ENCODE results near the gene SLC26A1. TPM values are rescaled to one million over a fixed set of nuclear protein-coding genes. Genes with fewer than 3 reads are reported as not detected.

The SLC26A1 gene
- total and polyA plus RNA-seq, 3 donors from 2014 or later = 0.51 to 2.0 (median 0.99) TPM

GRCh38 chr4:968621-969394, 24.4 kb downstream of the SLC26A1 start:
- H3K27ac ChIP-seq = no peak overlapping the region
- WGBS, 2 donors = 86% methylated on average over 13 to 23 of the region's 23 CpGs
- no peak for TF ChIP-seq CTCF (IDR thresholded peaks at IDR 0.05)
- no peak for TF ChIP-seq POLR2A (IDR thresholded peaks at IDR 0.05)
- H3K9me3 ChIP-seq = no peaks in the 10 kb centered on the region
- DNase-seq = no peak
- H3K36me3 ChIP-seq (ENCODE audit: low read depth, missing control alignments) = no peaks in the 10 kb centered on the region
- peaks cover 14% of the 10 kb centered on the region for H3K4me1 ChIP-seq
- no peaks in the 10 kb centered on the region for H3K27me3 ChIP-seq
- H3K4me3 ChIP-seq = no peak overlapping the region
- intact Hi-C loops (cut with DNase I; ENCODE audit: low total_unique reads) = no loop called here

GRCh38 chr4:968221-968620, 25.0 kb downstream of the SLC26A1 start:
- no peak overlapping the region for H3K4me3 ChIP-seq
- intact Hi-C loops (cut with DNase I; ENCODE audit: low total_unique reads) = no loop called here
- H3K9me3 ChIP-seq = no peaks in the 10 kb centered on the region
- 30 to 53% methylated on average over 11 to 12 of the region's 24 CpGs for WGBS, 2 donors
- no peak for DNase-seq
- peaks cover 14% of the 10 kb centered on the region for H3K4me1 ChIP-seq
- no peak overlapping the region for H3K27ac ChIP-seq
- TF ChIP-seq POLR2A (IDR thresholded peaks at IDR 0.05) (no peak), CTCF (IDR thresholded peaks at IDR 0.05) (no peak)
- no peaks in the 10 kb centered on the region for H3K36me3 ChIP-seq (ENCODE audit: low read depth, missing control alignments)
- no peaks in the 10 kb centered on the region for H3K27me3 ChIP-seq

- TF ChIP-seq POLR2A (IDR thresholded peaks at IDR 0.05) (no peak), CTCF (IDR thresholded peaks at IDR 0.05) (no peak)
- Histone ChIP-seq H3K4me3 (no peak overlapping the region), H3K9me3 (no peaks in the 10 kb centered on the region), H3K36me3 (ENCODE audit: low read depth, missing control alignments) (no peaks in the 10 kb centered on the region), H3K27ac (no peak overlapping the region), H3K4me1 (peaks cover 9% of the 10 kb centered on the region), H3K27me3 (no peaks in the 10 kb centered on the region)
- DNase-seq = no peak
- intact Hi-C loops (cut with DNase I; ENCODE audit: low total_unique reads) = no loop called here
- 43 to 60% methylated on average over 17 to 71 of the region's 76 CpGs for WGBS, 2 donors
Observed at GRCh38 chr4:967113-968104, 25.8 kb downstream of the SLC26A1 start.

- WGBS, 2 donors = 93% methylated on average over 48 of the region's 48 CpGs; no CpG with 5 or more reads in 1 of the 2 donors
- no peaks in the 10 kb centered on the region for H3K27me3 ChIP-seq
Observed at GRCh38 chr4:966266-967112, 26.7 kb downstream of the SLC26A1 start.

More at GRCh38 chr4:966266-967112, 26.7 kb downstream of the SLC26A1 start:
- no peak for DNase-seq
- intact Hi-C loops (cut with DNase I; ENCODE audit: low total_unique reads) = no loop called here
- Histone ChIP-seq H3K4me3 (no peak overlapping the region), H3K9me3 (no peaks in the 10 kb centered on the region), H3K27ac (no peak overlapping the region), H3K4me1 (no peaks in the 10 kb centered on the region), H3K36me3 (ENCODE audit: low read depth, missing control alignments) (no peaks in the 10 kb centered on the region)
- TF ChIP-seq POLR2A (IDR thresholded peaks at IDR 0.05) = no peak
- TF ChIP-seq CTCF (IDR thresholded peaks at IDR 0.05) = no peak
